ENCODE measurements around the gene RAMAC.
"Not testable (repeated sequence)": the region's sequence is repeated elsewhere in the genome, so short reads cannot be mapped to it uniquely, and the experiment has no call there.

Gene RAMAC

GRCh38 chr15:82969353-82969752 lies 16.7 kb upstream of the RAMAC start:
- no peak for DNase-seq

- DNase-seq: no peak
Observed at GRCh38 chr15:82970078-82970686, 15.8 kb upstream of the RAMAC start.

DNA sequence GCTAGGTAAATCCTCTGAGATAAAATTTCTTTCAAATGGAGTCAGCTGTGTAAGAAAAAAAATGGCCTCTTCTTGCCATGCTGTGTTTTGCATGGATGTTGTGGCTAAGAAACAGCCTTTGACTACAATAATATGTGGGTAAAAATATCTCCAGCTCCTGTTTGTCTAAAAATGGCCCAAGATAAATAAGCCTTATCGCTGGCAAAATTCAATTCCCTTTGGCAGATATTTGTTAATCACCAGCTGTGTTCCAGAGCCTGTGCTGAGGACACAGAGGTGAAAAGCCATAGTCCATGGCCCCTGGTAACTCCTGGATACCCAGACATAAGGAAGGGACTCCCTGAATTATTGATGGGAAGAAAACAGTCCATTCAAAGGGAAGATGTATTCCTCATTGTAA lies 15.3 kb upstream of the RAMAC start:
- DNase-seq: no peak

DNA sequence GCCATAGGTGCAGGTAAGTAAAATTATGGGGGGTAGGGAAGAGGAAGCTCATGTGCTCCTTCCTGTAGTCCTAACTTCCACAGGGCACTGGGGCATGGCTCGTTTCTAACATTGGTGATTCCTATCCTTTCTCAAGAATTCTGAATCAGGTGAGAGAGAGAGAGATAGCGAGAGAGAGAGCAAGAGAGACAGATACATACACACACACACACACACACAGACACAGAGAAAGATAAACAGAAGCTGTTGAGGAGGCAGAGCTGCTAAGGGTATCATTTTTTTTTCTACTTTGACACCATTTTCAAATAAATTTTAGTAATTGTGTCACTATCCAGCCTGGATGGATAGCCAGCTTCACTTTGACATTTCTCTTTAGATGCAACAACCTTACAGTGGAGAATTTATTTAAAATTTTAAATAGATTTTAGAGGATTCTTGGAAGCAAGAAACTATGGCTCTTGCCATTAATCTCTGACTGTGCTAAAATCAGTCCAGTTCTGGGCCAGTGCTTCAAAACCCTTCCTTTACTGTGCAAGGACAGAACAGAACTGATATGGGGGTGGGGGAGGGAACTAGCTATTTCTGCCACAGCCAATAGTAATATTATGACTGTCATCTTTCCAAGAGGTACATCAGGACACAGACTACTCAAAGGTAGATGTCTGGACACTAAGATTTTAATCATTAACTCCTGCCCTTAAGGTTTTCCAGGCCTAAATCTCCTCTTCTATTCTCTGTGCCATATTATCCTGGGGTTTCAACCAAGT lies 14.6 kb upstream of the RAMAC start:
- DNase-seq: no peak

GRCh38 chr15:82972990-82973389 lies 13.0 kb upstream of the RAMAC start:
- DNase-seq: no peak

GRCh38 chr15:82977076-82977475 lies 8.9 kb upstream of the RAMAC start:
- DNase-seq: no peak

GRCh38 chr15:82978438-82978837 lies 7.6 kb upstream of the RAMAC start:
- DNase-seq: no peak

- DNase-seq: no peak
Observed at GRCh38 chr15:82979726-82980125, 6.3 kb upstream of the RAMAC start.

DNA sequence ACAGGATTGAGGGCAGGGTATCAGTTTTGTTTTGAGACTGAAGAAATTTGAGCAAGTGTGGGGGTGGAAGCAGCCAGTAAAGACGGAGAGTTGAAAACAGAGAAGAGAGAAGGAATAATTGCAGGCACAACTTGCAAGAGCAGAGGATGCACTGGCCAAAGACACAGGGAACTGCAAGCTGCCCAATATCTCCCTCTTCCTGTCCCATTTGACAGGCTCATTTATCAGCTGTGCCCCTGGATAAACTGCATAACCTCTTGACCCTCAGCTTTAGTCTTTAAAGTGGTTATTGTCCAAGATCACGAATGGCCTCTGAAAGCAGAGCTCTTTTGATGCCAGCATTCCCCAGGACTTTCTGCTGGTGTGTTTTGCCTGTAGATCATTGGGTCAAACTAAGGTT lies 5.0 kb upstream of the RAMAC start:
- no peak for DNase-seq

GRCh38 chr15:82986442-82986780 lies 401 bp downstream of the RAMAC start:
- DNase-seq: no peak

GRCh38 chr15:82992436-82992998 lies 6.5 kb downstream of the RAMAC start:
- DNase-seq: no peak

DNA sequence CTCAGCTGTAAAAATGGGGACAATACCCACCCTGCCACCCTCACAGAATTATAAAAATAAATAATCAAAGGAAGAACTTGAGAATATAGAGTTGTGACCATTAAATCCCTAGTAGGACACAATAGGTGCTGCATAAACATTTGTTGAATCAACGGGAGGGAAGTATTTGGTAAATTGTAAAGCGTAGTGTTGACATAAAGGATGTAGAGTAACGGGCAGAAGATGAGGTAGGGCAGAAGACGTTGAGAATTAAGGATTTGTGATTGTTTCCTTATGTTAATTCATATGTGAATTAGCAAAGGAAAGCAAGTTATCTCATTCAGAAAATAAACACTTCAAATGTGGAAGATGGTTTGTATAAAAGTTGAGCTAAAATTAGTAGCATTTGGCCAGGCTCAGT lies 7.1 kb downstream of the RAMAC start:
- DNase-seq: no peak

- no peak for DNase-seq
Observed at GRCh38 chr15:82995076-82995475, 9.1 kb downstream of the RAMAC start.

DNA sequence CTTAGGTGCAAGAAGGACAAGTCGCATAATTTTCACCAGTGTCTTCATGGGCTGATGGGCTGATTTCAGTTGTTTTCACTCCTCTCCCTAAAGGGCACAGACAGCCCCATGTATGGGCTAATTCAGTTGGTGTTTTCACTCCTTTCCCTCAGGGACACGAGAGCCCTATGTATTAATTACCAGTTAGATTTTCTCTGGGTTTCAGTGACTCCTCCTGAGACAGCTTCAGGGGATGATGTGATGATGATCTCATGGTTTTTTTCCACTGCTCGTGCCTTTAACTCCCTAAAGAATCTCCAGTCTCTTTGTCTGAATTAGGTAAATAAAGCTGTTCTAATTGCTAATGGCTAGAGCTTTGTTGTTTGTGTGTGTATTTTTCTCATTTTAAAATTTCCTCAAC lies 9.9 kb downstream of the RAMAC start:
- no peak for DNase-seq

DNA sequence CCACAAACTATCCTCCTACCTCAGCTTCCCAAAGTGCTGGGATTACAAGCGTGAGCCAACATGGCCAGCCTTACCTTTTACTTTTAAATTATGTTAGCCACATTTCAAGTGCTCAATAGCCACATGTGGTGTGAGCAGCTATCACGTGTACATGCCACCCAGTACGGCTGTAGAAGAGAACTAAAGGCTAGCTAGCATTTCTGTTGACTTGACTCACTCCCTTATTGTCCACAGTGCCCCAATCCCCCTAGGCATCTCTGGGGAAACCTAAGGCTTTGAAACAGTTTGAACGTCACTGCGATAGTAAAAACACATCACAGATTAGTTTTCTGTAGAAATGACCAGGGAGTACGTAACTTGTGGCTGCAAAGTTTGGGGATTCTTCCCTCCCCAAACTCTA lies 13.4 kb downstream of the RAMAC start:
- no peak for DNase-seq

DNA sequence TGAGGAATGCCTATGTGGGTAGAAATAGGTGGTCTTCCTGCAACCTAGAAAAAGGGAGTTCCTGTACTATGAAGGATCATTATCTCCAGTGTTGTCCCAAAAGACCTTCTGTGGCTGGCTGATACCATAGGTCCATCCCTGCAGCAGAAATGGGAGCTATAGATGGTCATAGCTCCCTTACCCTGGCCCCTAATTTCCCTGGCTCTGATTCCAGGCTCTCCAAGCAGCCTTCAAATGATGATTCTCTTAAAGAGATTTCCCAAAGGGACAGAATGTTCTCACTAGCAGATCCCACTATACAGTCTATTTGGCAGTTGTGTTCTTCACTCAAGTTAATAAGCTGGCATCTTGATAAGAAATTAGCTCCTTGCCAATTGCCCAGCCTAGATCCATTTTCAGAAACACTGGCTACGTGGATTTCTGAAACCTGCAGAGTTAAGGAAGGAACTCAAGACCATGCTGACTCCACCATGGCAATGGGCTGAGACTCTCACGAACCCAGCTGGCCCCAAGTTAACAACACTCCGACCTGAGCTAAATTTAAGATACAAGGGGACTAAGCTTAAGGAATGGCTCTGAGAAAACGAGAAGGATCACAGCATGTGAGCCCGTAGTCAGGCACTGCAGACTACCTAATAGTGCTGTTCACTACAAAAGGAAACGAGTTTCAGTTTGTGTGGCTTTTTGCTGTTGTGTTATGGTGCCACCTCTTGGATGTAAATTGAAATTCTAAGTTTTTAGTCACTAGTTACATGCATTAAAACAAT lies 14.1 kb downstream of the RAMAC start:
- no peak for DNase-seq

DNA sequence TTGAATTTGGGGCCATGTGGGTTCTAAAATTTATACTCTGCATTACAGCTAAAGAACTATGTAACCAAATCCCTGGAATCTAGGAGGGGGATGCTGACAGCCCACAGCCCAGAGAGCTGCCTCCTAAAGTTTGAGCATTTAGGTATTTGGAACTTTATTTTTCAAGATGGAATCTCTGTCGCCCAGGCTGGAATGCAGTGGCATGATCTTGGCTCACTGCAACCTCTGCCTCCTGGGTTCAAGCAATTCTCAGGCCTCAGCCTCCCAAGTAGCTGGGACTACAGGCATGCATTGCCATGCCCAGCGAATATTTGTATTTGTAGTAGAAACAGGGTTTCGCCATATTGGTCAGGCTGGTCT lies 14.6 kb downstream of the RAMAC start:
- not testable (repeated sequence) for DNase-seq

GRCh38 chr15:83010709-83011270 lies 24.8 kb downstream of the RAMAC start:
- DNase-seq: no peak

DNA sequence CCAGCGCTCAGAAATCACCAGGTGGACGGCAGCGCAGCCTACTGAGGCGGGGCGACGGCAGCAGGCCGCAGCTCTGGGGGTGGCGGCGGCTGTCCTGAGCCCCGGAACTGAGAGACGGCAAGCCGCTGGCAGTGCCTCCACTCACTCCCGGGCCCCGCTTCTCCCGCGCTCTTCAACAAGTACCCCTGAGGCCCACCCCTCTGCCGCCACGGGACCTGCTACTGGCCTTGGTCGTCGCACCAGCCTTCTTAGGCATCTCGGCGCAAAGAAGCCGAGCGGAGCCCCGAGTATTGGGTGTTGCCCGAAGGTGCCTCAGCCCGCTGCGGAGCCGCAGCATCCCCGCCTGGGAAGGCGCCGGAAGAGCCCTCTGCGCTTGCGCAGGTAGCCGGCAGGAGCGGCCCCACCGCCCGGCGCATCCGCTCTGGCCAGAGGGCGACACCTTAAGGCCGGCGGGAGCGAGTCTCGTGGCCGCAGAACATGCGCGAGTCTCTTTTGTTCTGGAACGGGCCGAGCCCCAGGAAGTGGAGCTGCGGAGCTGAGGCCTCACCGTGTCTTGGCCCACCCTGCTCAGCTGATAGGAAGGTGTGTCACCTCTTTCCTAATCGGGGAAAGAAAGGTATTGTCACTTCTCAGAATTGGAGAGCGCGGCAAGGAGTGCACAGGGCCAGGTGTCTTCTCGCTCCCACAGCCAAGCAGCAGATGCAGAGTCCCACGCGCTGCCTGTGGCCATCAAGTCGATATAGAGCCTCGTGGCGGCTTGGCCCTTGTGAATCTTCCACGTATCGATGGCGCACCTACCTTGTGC lies 25.5 kb downstream of the RAMAC start, which contains the start of gene C15orf40:
TSS of gene C15orf40 (minus strand) at position 369 of the 805 bp plus-strand sequence. CDS start at position 337, 32 bp downstream.
- peak; percentile 75 for DNase-seq

GRCh38 chr15:83012076-83012426 lies 26.0 kb downstream of the RAMAC start:
- DNase-seq: no peak

- DNase-seq: no peak
Observed at GRCh38 chr15:83012636-83013035, 26.6 kb downstream of the RAMAC start.

DNA sequence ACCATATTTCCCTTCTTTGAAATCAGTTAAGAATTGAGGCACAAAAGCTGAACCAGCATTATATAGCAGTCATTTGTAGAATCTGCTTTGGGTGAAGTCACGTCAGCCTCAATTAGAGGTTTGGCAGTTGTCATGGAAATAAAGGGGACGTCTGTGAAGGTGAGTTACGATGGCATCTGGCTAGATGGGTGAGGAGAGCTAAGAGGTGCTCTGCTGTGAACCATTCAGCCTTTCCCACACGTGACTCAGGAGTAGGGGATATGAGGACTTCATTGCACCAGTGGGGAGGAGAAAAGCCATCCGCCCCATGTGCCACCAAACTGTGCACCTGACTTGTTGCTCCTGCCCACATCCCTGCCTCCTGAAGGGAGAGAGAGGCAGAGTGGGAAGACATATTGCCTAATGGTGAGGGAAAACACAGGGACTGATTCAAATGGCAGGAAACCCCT lies 28.2 kb downstream of the RAMAC start:
- DNase-seq: no peak

- no peak for DNase-seq
Observed at GRCh38 chr15:83015361-83015760, 29.4 kb downstream of the RAMAC start.

Data from NCI-H510A (cell line).